GM18867 (cell line): ENCODE data around the gene SLC47A1.
"Not testable (repeated sequence)": the region's sequence is repeated elsewhere in the genome, so short reads cannot be mapped to it uniquely, and the experiment has no call there.

Experiments
- ATAC-seq: cut with Tn5 transposase; IDR thresholded peaks from one replicate; pipeline ENCODE4 v1.9.1; 2021; ENCODE audit warnings: mild to moderate bottlenecking, moderate library complexity; ENCODE audit not compliant: unreplicated experiment

The SLC47A1 gene

GRCh38 chr17:19520641-19521040, 13.0 kb upstream of the SLC47A1 start:
- ATAC-seq = no peak

GRCh38 chr17:19523690-19524089, 10.0 kb upstream of the SLC47A1 start:
- ATAC-seq = no peak

- ATAC-seq = not testable (repeated sequence)
Observed at GRCh38 chr17:19526950-19527349, 6.7 kb upstream of the SLC47A1 start.

- ATAC-seq = no peak
Observed at GRCh38 chr17:19531780-19532501, 1.7 kb upstream of the SLC47A1 start.

- no peak for ATAC-seq
Observed at GRCh38 chr17:19533036-19533717, 477 bp upstream of the SLC47A1 start.

- no peak for ATAC-seq
Observed at GRCh38 chr17:19534562-19535149, 1.0 kb downstream of the SLC47A1 start.

GRCh38 chr17:19537111-19537510, 3.5 kb downstream of the SLC47A1 start:
- ATAC-seq = no peak

- ATAC-seq = no peak
Observed at GRCh38 chr17:19538095-19539039, 4.7 kb downstream of the SLC47A1 start.

GRCh38 chr17:19539040-19539399, 5.4 kb downstream of the SLC47A1 start:
- no peak for ATAC-seq

GRCh38 chr17:19539841-19540311, 6.2 kb downstream of the SLC47A1 start:
- no peak for ATAC-seq

- no peak for ATAC-seq
Observed at GRCh38 chr17:19540706-19541370, 7.2 kb downstream of the SLC47A1 start.

- no peak for ATAC-seq
Observed at GRCh38 chr17:19541445-19541844, 7.8 kb downstream of the SLC47A1 start.

GRCh38 chr17:19542247-19542646, 8.6 kb downstream of the SLC47A1 start:
- no peak for ATAC-seq

GRCh38 chr17:19544366-19544765, 10.7 kb downstream of the SLC47A1 start:
- ATAC-seq = no peak

- no peak for ATAC-seq
Observed at GRCh38 chr17:19546289-19547065, 12.8 kb downstream of the SLC47A1 start.

- ATAC-seq = no peak
Observed at GRCh38 chr17:19549746-19550623, 16.3 kb downstream of the SLC47A1 start.

- no peak for ATAC-seq
Observed at GRCh38 chr17:19551165-19551564, 17.5 kb downstream of the SLC47A1 start.

GRCh38 chr17:19551591-19552148, 18.0 kb downstream of the SLC47A1 start:
- ATAC-seq = no peak
